Motor neuron (in vitro differentiated cells): Measurements from ENCODE around the gene ADAM23. TPM values are rescaled to one million over a fixed set of nuclear protein-coding genes. Genes with fewer than 3 reads are reported as not detected.
A peak's percentile ranks its signal among the peaks of the same experiment; 100 is the strongest.

Experiments used
- ATAC-seq, 8 experiments: fragments of 200-7000 bp; cut with Tn5 transposase; replicated peaks in 6 of 8; 2 replicates each; pipeline ENCODE4 v1.8.0; 2021; ENCODE audit warnings: mild to moderate bottlenecking in 8 of 8, moderate library complexity in 8 of 8
- H3K27ac ChIP-seq, 2 donors: fragments of 250-450 bp; sonication (Bioruptor Pico); 2 replicates each; pipeline ENCODE4 v1.9.0; 2021; ENCODE audit warnings: antibody characterized with exemption in 2 of 2, mild to moderate bottlenecking in 2 of 2, moderate library complexity in 1 of 2
- H3K4me1 ChIP-seq, 2 donors: fragments of 250-450 bp; sonication (Bioruptor Pico); replicated peaks in 1 of 2; 2 replicates each; pipeline ENCODE4 v1.6.1; 2021; ENCODE audit warnings: antibody characterized with exemption in 2 of 2, mild to moderate bottlenecking in 2 of 2, moderate library complexity in 1 of 2
- H3K4me3 ChIP-seq, 5 donors: fragments of 250-450 bp; sonication (Bioruptor Pico); 2 replicates each; pipeline ENCODE4 v1.9.0; 2021; ENCODE audit warnings: antibody characterized with exemption in 5 of 5, mild to moderate bottlenecking in 5 of 5, moderate library complexity in 4 of 5
- WGBS, 10 experiments: fragments of 450-650 bp; shearing (Covaris generic); methylation state at CpG; one replicate each; pipeline ENCODE4 v1.0.0; 2022; 5-methylcytosine and 5-hydroxymethylcytosine counted together
- in situ Hi-C, 9 experiments: fragments of 400-800 bp; cut with MboI; loops; one replicate each; pipeline ENCODE4 v1.15.0; 2021; ENCODE audit warnings: low sequenced_read_pairs in 9 of 9, low pct_unique_long_range_greater_than_20kb in 2 of 9; ENCODE audit not compliant: unreplicated experiment in 9 of 9
- total RNA-seq, 8 experiments: library from RNA; unstranded; fragments of 300-600 nt; gene quantifications; 2 replicates each; pipeline versions ENCODE4 v1.2.3 to v1.2.4, GENCODE V29; 2022

Gene ADAM23
- total RNA-seq, 8 experiments from 2014 or later = 3.2 to 44.4 (median 16.6) TPM

DNA sequence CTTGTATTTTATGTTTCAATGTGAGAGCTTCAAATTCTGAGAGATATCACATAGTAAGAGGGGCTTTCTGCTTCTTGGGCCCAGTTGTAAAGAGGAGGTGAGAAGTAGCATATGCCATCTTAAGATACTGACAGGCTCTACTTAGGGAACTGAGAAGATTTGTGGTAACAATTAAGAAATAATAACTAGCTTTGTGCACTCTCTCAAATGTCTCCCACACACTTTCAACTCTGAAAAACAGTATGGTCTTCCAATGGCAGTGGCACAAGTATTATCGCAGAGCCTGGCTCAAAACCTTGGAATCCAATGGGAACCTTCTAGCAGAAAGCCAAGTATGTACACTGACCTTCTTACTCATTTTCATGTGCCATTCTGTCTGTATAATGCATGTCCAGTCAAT, 118.6 kb downstream of the ADAM23 start:
- in situ Hi-C loops = loop anchor here in 3 of 9 experiments (25.0 kb wide), 3 partner anchors 175 to 225 kb away; partner anchors contain the start of genes FASTKD2 (in 2 of the 3) and MDH1B (in 2 of the 3)

DNA sequence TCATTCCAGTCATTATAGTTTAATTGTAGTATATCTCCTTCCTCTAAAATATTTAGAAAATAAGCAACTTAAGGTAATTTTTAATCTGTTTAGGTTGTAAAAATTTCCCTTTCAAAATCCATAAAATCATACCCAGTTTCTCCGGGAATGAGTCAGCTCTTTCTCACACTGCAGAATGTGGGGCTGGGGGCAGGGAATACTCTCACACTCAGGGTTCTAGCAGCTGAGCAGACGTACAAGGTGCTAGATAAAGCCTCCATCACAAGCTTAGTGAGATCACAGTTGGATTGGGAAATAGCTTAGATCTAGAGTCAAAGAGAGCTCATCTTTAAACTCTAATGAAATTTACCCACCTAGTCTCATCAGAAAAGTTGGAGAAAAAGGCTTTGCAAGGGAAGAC, 119.0 kb downstream of the ADAM23 start:
- in situ Hi-C loops = loop anchor here in 3 of 9 experiments (25.0 kb wide), 3 partner anchors 175 to 225 kb away; partner anchors contain the start of genes FASTKD2 (in 2 of the 3) and MDH1B (in 2 of the 3)
- 58 to 100% (median 100%) methylated on average over 1 to 2 of the region's 2 CpGs; no CpG with 5 or more reads in 1 of the 10 experiments for WGBS, 10 experiments
- no peak overlapping the region for H3K27ac ChIP-seq
- ATAC-seq = no peak
- H3K4me3 ChIP-seq = no peak overlapping the region
- H3K4me1 ChIP-seq = no peaks in the 10 kb centered on the region

More for the DNA sequence above, 118.6 kb downstream of the ADAM23 start:
- WGBS, 10 experiments = 80 to 100% (median 100%) methylated on average over 1 of the region's 1 CpG; no CpG with 5 or more reads in 5 of the 10 experiments
- no peak for ATAC-seq
- Histone ChIP-seq H3K27ac (no peak overlapping the region), H3K4me3 (no peak overlapping the region), H3K4me1 (no peaks in the 10 kb centered on the region)

DNA sequence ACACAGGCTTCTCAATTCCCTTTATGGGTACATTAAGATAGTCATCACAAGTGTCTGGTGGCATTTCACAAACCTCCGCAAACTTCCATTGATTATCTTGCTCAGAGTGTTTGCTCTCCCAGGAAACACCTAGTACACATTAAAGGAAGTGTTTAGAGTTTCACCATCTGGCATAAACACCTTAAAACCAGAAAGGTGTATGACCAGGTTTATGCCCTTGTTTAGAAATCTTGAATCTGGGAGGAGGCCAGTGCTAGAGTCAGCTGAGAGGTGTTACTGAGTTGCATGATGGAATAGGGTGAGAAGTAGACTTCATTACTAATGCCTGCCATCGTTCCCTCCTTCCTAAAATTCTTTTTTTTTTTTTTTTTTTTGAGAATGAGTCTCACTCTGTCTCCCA, 120.0 kb downstream of the ADAM23 start:
- Histone ChIP-seq H3K4me3 (no peak overlapping the region), H3K27ac (no peak overlapping the region), H3K4me1 (no peaks in the 10 kb centered on the region)
- in situ Hi-C loops = loop anchor here in 3 of 9 experiments (25.0 kb wide), 3 partner anchors 176 to 224 kb away; partner anchors contain the start of genes FASTKD2 (in 2 of the 3) and MDH1B (in 2 of the 3)
- 80 to 100% (median 93%) methylated on average over 1 to 2 of the region's 2 CpGs; no CpG with 5 or more reads in 3 of the 10 experiments for WGBS, 10 experiments
- ATAC-seq = no peak

DNA sequence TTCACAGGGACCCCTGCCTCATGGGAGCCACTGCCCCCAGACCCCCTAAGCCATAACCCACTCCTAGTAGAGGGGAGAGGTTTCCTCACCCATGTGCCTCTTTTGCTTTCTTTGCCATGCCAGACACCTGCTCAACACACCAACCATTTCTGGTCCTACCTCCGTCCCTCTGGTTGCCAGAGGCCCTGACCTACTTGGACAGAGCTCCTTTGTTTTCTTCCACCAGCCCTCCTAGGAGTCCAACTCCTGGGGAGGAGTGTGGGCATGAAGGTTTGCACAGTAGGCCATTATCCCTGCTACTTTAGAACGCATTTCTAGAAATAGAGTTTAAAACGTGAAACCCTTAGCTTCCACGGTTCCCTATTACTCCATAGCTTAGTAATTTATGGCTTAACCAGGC, 122.3 kb downstream of the ADAM23 start:
- in situ Hi-C loops = loop anchor here in 3 of 9 experiments (25.0 kb wide), 3 partner anchors 178 to 222 kb away; partner anchors contain the start of genes FASTKD2 (in 2 of the 3) and MDH1B (in 2 of the 3)
- WGBS, 10 experiments = 71 to 100% (median 86%) methylated on average over 1 to 4 of the region's 4 CpGs; no CpG with 5 or more reads in 3 of the 10 experiments
- H3K4me1 ChIP-seq = no peaks in the 10 kb centered on the region

GRCh38 chr2:206569470-206569869, 126.1 kb downstream of the ADAM23 start:
- no peaks in the 10 kb centered on the region for H3K4me1 ChIP-seq
- WGBS, 10 experiments = 0 to 100% (median 100%) methylated on average over 1 to 2 of the region's 3 CpGs; no CpG with 5 or more reads in 3 of the 10 experiments
- no peak overlapping the region for H3K4me3 ChIP-seq
- peak in 3 of 8 experiments; percentile 84 to 90 (median 86) for ATAC-seq
- H3K27ac ChIP-seq = no peak overlapping the region
- in situ Hi-C loops = loop anchor here in 3 of 9 experiments (25.0 kb wide), 3 partner anchors 182 to 218 kb away; partner anchors contain the start of genes FASTKD2 (in 2 of the 3) and MDH1B (in 2 of the 3)

More for the DNA sequence above, 122.3 kb downstream of the ADAM23 start:
- Histone ChIP-seq H3K4me3 (no peak overlapping the region), H3K27ac (no peak overlapping the region)
- no peak for ATAC-seq

DNA sequence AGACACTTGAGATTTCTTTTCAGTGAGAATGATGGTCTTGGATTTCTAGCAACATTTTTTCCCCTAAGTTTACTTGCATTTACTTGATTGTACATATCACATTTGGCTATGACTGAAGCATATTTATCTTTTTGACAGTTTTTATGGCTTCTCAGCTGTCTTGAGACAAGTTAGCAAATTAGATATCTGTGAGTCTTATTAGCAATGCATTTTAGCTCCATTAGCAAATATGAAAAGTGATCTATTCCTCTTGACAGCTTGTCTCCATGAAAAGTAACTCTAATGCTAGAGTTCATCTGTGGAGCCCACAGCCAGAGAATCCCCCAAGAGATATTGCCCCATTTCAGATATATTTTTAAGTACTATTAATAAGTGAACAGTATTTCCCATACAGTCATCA, 126.9 kb downstream of the ADAM23 start:
- peak in 1 of 8 experiments; percentile 13 for ATAC-seq
- H3K4me3 ChIP-seq = no peak overlapping the region
- no peaks in the 10 kb centered on the region for H3K4me1 ChIP-seq
- in situ Hi-C loops = loop anchor here in 3 of 9 experiments (25.0 kb wide), 3 partner anchors 183 to 217 kb away; partner anchors contain the start of genes FASTKD2 (in 2 of the 3) and MDH1B (in 2 of the 3)
- H3K27ac ChIP-seq = no peak overlapping the region

- Histone ChIP-seq H3K4me3 (no peak overlapping the region), H3K4me1 (no peaks in the 10 kb centered on the region), H3K27ac (no peak overlapping the region)
- in situ Hi-C loops = loop anchor here in 3 of 9 experiments (25.0 kb wide), 3 partner anchors 185 to 215 kb away; partner anchors contain the start of genes FASTKD2 (in 2 of the 3) and MDH1B (in 2 of the 3)
- ATAC-seq = no peak
- 28 to 100% (median 89%) methylated on average over 2 to 3 of the region's 3 CpGs for WGBS, 10 experiments
These were observed 129.4 kb downstream of the ADAM23 start for GRCh38 chr2:206572725-206573124.

DNA sequence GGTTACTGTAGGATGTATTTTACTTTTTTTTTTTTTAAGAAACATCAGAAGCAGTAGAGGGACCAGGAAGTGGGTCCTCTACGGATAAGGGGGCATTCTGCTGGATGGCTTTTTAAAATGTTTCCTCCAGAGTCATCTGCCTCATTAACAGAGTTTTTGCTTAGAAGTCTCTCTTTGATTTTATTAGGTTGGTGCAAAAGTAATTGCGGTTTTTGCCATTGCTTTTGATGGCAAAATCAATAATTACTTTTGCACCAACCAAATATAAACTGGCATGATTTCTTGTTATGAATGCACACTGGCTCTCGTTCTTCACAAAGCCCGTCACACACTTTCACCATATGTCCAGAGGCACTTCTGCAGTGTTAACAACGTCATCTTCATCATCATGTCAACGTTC, 130.5 kb downstream of the ADAM23 start:
- in situ Hi-C loops = loop anchor here in 3 of 9 experiments (25.0 kb wide), 3 partner anchors 186 to 214 kb away; partner anchors contain the start of genes FASTKD2 (in 2 of the 3) and MDH1B (in 2 of the 3)
- WGBS, 10 experiments = 45 to 99% (median 89%) methylated on average over 2 to 6 of the region's 6 CpGs; no CpG with 5 or more reads in 1 of the 10 experiments
- no peak for ATAC-seq
- Histone ChIP-seq H3K4me1 (no peaks in the 10 kb centered on the region), H3K27ac (no peak overlapping the region), H3K4me3 (no peak overlapping the region)

DNA sequence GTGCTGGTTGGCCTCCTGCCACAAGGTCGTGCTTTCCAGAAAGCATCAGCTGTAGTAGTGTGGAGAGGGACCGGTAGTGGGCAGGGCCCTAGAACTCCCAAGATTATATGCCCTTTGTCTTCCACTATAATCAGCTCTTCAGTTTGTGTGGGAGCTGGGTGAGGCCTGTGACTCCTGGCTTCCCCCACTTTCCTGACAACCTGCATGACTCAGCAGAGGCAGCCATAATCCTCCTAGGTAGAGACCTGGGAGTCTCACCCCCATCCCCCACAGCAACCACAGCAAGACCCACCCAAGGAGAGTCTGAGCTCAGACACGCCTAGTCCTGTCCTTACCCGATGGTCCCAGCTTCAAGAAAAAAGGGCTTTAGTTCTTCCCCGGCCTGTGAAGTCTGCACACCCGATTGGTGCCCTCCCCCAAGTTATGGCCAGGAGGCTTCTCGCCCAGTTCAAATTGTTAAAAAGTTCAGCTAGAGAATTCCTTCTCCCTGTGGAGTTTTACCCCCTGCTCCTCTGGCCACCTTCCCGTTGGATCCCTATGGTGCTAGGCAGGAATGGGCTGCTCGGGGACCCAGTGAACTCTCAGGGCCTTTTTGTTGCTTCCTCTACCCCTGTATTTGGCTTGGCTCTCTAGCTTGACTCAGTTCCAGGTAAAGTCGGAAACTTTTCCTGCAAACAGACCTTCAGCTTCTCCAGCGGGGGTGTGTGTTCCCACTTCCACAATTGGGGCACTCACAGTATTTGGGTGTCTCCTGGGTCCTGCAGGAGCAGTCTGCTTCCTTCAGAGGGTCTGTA, 141.2 kb downstream of the ADAM23 start:
- no peak for ATAC-seq
- WGBS, 10 experiments = 20 to 96% (median 88%) methylated on average over 1 to 6 of the region's 11 CpGs; no CpG with 5 or more reads in 3 of the 10 experiments
- no peaks in the 10 kb centered on the region for H3K4me1 ChIP-seq
- H3K4me3 ChIP-seq = no peak overlapping the region
- H3K27ac ChIP-seq = no peak overlapping the region
- in situ Hi-C loops = no loop called here

DNA sequence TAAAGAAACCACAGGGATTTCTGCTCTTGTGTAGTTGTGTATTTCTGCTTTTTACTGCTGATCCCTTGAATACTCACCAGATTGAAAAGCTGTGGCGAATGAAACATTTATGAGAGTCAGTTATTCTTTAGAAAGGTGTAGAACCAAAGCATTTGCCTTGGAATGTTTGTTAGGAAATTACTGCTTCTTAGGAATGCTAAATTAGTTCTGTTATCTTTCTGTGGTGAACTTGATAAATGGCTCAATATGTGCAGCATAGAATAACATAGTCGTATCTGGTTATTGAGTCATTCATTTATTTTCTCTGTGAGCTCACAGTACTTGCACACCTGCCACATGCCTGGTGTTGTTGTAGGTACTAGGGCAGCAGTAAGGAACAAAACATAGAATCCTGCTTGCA, 142.0 kb downstream of the ADAM23 start:
- WGBS, 10 experiments = 38 to 100% (median 88%) methylated on average over 1 to 2 of the region's 2 CpGs; no CpG with 5 or more reads in 1 of the 10 experiments
- no peak for ATAC-seq
- in situ Hi-C loops = no loop called here

GRCh38 chr2:206586609-206587008, 143.3 kb downstream of the ADAM23 start:
- no peak overlapping the region for H3K4me3 ChIP-seq
- no peak overlapping the region for H3K27ac ChIP-seq
- in situ Hi-C loops = no loop called here
- no peaks in the 10 kb centered on the region for H3K4me1 ChIP-seq
- ATAC-seq = no peak
- WGBS, 10 experiments = 0 to 100% (median 75%) methylated on average over 1 of the region's 1 CpG; no CpG with 5 or more reads in 1 of the 10 experiments

More for the DNA sequence above, 142.0 kb downstream of the ADAM23 start:
- Histone ChIP-seq H3K4me1 (no peaks in the 10 kb centered on the region), H3K27ac (no peak overlapping the region), H3K4me3 (no peak overlapping the region)

GRCh38 chr2:206597717-206598218, 154.4 kb downstream of the ADAM23 start:
- ATAC-seq = peak in 3 of 8 experiments; percentile 77 to 91 (median 89)
- in situ Hi-C loops = no loop called here

GRCh38 chr2:206603243-206603642, 159.9 kb downstream of the ADAM23 start:
- ATAC-seq = no peak
- Histone ChIP-seq H3K4me1 (no peaks in the 10 kb centered on the region), H3K27ac (no peak overlapping the region), H3K4me3 (no peak overlapping the region)
- WGBS, 10 experiments = 29 to 100% (median 65%) methylated on average over 1 to 3 of the region's 3 CpGs
- in situ Hi-C loops = no loop called here

More at GRCh38 chr2:206597717-206598218, 154.4 kb downstream of the ADAM23 start:
- 7 to 100% (median 77%) methylated on average over 1 to 3 of the region's 3 CpGs for WGBS, 10 experiments
- no peak overlapping the region for H3K27ac ChIP-seq
- no peak overlapping the region for H3K4me3 ChIP-seq
- no peaks in the 10 kb centered on the region for H3K4me1 ChIP-seq
